Neural cell (in vitro differentiated cells): ENCODE data around the gene DLG2. TPM values are rescaled to one million over a fixed set of nuclear protein-coding genes. Genes with fewer than 3 reads are reported as not detected.

Experiments
- H2AFZ ChIP-seq: fragments of 200-600, 300-800 bp; sonication (generic), shearing (Covaris generic); 2 replicates; pipeline ENCODE4 v1.6.0; 2014; ENCODE audit warnings: low read depth, mild to moderate bottlenecking, antibody characterized with exemption, low read length, moderate library complexity
- H3F3A ChIP-seq: fragments of 200-600 bp; shearing (Covaris generic); 2 replicates; pipeline ENCODE4 v1.6.1; 2016; ENCODE audit warnings: mild to moderate bottlenecking, moderate library complexity, mixed read lengths, antibody characterized with exemption, low read length; ENCODE audit not compliant: insufficient read depth, poor library complexity, severe bottlenecking
- H3K27ac ChIP-seq: fragments of 200-600, 300-800 bp; sonication (generic), shearing (Covaris generic); 2 replicates; pipeline ENCODE4 v1.5.1; 2014; ENCODE audit warnings: mild to moderate bottlenecking, low read length, moderate library complexity
- H3K27me3 ChIP-seq: fragments of 300-800, 200-600 bp; sonication (generic), shearing (Covaris generic); 2 replicates; pipeline ENCODE4 v1.6.0; 2014; ENCODE audit warnings: mild to moderate bottlenecking, low read depth, low read length, moderate library complexity; ENCODE audit not compliant: insufficient read depth
- H3K36me3 ChIP-seq: fragments of 300-800, 200-600 bp; sonication (generic), shearing (Covaris generic); 2 replicates; pipeline ENCODE4 v1.5.1; 2014; ENCODE audit warnings: mild to moderate bottlenecking, antibody characterized with exemption, low read length, moderate library complexity; ENCODE audit not compliant: insufficient read depth
- H3K4me2 ChIP-seq: fragments of 300-800, 200-600 bp; sonication (generic), shearing (Covaris generic); 2 replicates; pipeline ENCODE4 v1.6.0; 2014; ENCODE audit warnings: mild to moderate bottlenecking, low read length
- H3K4me3 ChIP-seq: fragments of 300-800, 200-600 bp; sonication (generic), shearing (Covaris generic); 2 replicates; pipeline ENCODE4 v1.5.1; 2014; ENCODE audit warnings: mild to moderate bottlenecking, low read length, moderate library complexity
- H3K79me2 ChIP-seq: fragments of 200-600 bp; shearing (Covaris generic); replicated peaks from 2 replicates; pipeline ENCODE4 v1.6.0; 2014; ENCODE audit warnings: mild to moderate bottlenecking, low read length, moderate library complexity; ENCODE audit not compliant: insufficient read depth
- H3K9ac ChIP-seq: fragments of 300-800, 200-600 bp; sonication (generic), shearing (Covaris generic); 2 replicates; pipeline ENCODE4 v1.6.1; 2016; ENCODE audit warnings: mild to moderate bottlenecking, low read length, mixed read lengths
- H3K9me2 ChIP-seq: fragments of 200-600 bp; shearing (Covaris generic); 2 replicates; pipeline ENCODE4 v1.6.1; 2016; ENCODE audit warnings: mild to moderate bottlenecking, low read length, mixed read lengths; ENCODE audit not compliant: insufficient read depth
- H3K9me3 ChIP-seq: fragments of 200-600, 300-800 bp; sonication (generic), shearing (Covaris generic); 2 replicates; pipeline ENCODE4 v1.6.1; 2016; ENCODE audit warnings: mild to moderate bottlenecking, mixed run types, low read length, moderate library complexity, mixed read lengths
- H4K20me1 ChIP-seq: fragments of 200-600 bp; shearing (Covaris generic); 2 replicates; pipeline ENCODE4 v1.6.1; 2016; ENCODE audit warnings: mild to moderate bottlenecking, mixed run types; ENCODE audit not compliant: insufficient read depth
- CTCF ChIP-seq: fragments of 450-650 bp; IDR thresholded peaks from 2 replicates; pipeline ENCODE4 v1.5.1; 2014; ENCODE audit warnings: antibody characterized with exemption, mild to moderate bottlenecking, moderate library complexity; ENCODE audit not compliant: poor library complexity, severe bottlenecking
- EP300 ChIP-seq: fragments of 450-650 bp; conservative IDR thresholded peaks from 2 replicates; pipeline ENCODE4 v1.6.1; 2014; ENCODE audit warnings: antibody characterized with exemption, mild to moderate bottlenecking, moderate library complexity; ENCODE audit not compliant: poor library complexity, severe bottlenecking
- EZH2 ChIP-seq: fragments of 200-600, 300-800 bp; shearing (Covaris generic), sonication (generic); IDR thresholded peaks from 2 replicates; pipeline ENCODE4 v1.6.1; 2014; ENCODE audit warnings: antibody characterized with exemption, low read length, borderline replicate concordance, mild to moderate bottlenecking; ENCODE audit not compliant: insufficient read depth, poor library complexity, severe bottlenecking
- MXI1 ChIP-seq: fragments of 450-650 bp; conservative IDR thresholded peaks from 2 replicates; pipeline ENCODE4 v1.6.1; 2014; ENCODE audit warnings: antibody characterized with exemption, mild to moderate bottlenecking; ENCODE audit not compliant: poor library complexity, severe bottlenecking
- POLR2AphosphoS5 ChIP-seq: IDR thresholded peaks from 2 replicates; pipeline ENCODE4 v1.6.1; 2012
- RAD21 ChIP-seq: fragments of 450-650 bp; conservative IDR thresholded peaks from 2 replicates; pipeline ENCODE4 v1.6.1; 2014; ENCODE audit warnings: antibody characterized with exemption, mild to moderate bottlenecking, moderate library complexity
- REST ChIP-seq: IDR thresholded peaks from 2 replicates; pipeline ENCODE4 v1.6.1; 2012; ENCODE audit warnings: borderline replicate concordance
- SMC3 ChIP-seq: fragments of 450-650 bp; conservative IDR thresholded peaks from 2 replicates; pipeline ENCODE4 v1.6.1; 2014; ENCODE audit warnings: antibody characterized with exemption, mild to moderate bottlenecking, moderate library complexity; ENCODE audit not compliant: poor library complexity
- TAF1 ChIP-seq: IDR thresholded peaks from 2 replicates; pipeline ENCODE4 v1.6.1; 2012; ENCODE audit warnings: low read depth
- polyA plus RNA-seq: library from polyadenylated mRNA; depleted of rRNA; stranded (reverse); fragments of >200 nt; gene quantifications from 2 replicates; pipeline ENCODE4 v1.2.3, GENCODE V29; 2014

Gene DLG2
- polyA plus RNA-seq, 1 donor from 2014 or later: 179 TPM

- Histone ChIP-seq H3K36me3 (no peaks in the 10 kb centered on the region), H3K9ac (no peak overlapping the region), H3K4me3 (no peak overlapping the region), H4K20me1 (no peaks in the 10 kb centered on the region), H2AFZ (peak overlapping the region; percentile 0), H3K4me2 (no peak overlapping the region), H3K27ac (no peak overlapping the region), H3F3A (peaks cover 4% of the 10 kb centered on the region), H3K27me3 (no peaks in the 10 kb centered on the region), H3K79me2 (no peaks in the 10 kb centered on the region), H3K9me3 (no peaks in the 10 kb centered on the region), H3K9me2 (no peaks in the 10 kb centered on the region)
- TF ChIP-seq CTCF (peak; percentile 81), REST (no peak), TAF1 (no peak), POLR2AphosphoS5 (no peak), EP300 (no peak), SMC3 (peak; percentile 88), RAD21 (peak; percentile 87), EZH2 (no peak), MXI1 (no peak)
These were observed 1102.6 kb downstream of the DLG2 start for GRCh38 chr11:84524422-84525051.

- H3K27ac ChIP-seq: no peak overlapping the region
- H3K9me2 ChIP-seq: no peaks in the 10 kb centered on the region
- no peaks in the 10 kb centered on the region for H3K9me3 ChIP-seq
- no peaks in the 10 kb centered on the region for H3K79me2 ChIP-seq
- TF ChIP-seq RAD21: no peak
- TF ChIP-seq POLR2AphosphoS5: no peak
- no peak for TF ChIP-seq EZH2
- no peak for TF ChIP-seq EP300
- TF ChIP-seq TAF1: no peak
- no peak for TF ChIP-seq REST
- no peak for TF ChIP-seq CTCF
- no peak for TF ChIP-seq SMC3
- no peak for TF ChIP-seq MXI1
- H4K20me1 ChIP-seq: no peaks in the 10 kb centered on the region
- H3F3A ChIP-seq: no peaks in the 10 kb centered on the region
- no peak overlapping the region for H2AFZ ChIP-seq
- no peaks in the 10 kb centered on the region for H3K27me3 ChIP-seq
- no peak overlapping the region for H3K4me2 ChIP-seq
- no peaks in the 10 kb centered on the region for H3K36me3 ChIP-seq
- no peak overlapping the region for H3K4me3 ChIP-seq
- no peak overlapping the region for H3K9ac ChIP-seq
These were observed 1104.8 kb downstream of the DLG2 start for GRCh38 chr11:84522331-84522730.
